HepG2 (cell line): ENCODE results near the gene HOXD1. TPM values are rescaled to one million over a fixed set of nuclear protein-coding genes. Genes with fewer than 3 reads are reported as not detected.
A peak's percentile ranks its signal among the peaks of the same experiment; 100 is the strongest.

ENCODE experiments used
- ARNT ChIP-seq: fragments of 450-650 bp; IDR thresholded peaks from 2 replicates; pipeline ENCODE4 v1.6.1; 2017
- BHLHE40 ChIP-seq: IDR thresholded peaks from 2 replicates; pipeline ENCODE4 v1.6.1; 2011; ENCODE audit warnings: low read length, improper control_type of control experiment
- CEBPB ChIP-seq: IDR thresholded peaks from 2 replicates; pipeline ENCODE4 v1.6.1; 2011; ENCODE audit warnings: low read depth, low read length, improper control_type of control experiment, borderline replicate concordance
- HNF4G ChIP-seq, 2 experiments: sonication (generic) in 1 of 2; formaldehyde crosslinking in 1 of 2; IDR thresholded peaks; 2 replicates each; pipeline versions ENCODE4 v1.4.0 to v1.6.1; 2011 to 2020; ENCODE audit warnings: borderline replicate concordance in 2 of 2, low read depth in 2 of 2, mild to moderate bottlenecking in 2 of 2, low read length in 1 of 2, missing genetic modification reagents in 1 of 2, moderate library complexity in 1 of 2
- ISL2 ChIP-seq: sonication (generic); formaldehyde crosslinking; IDR thresholded peaks from 2 replicates; pipeline ENCODE4 v1.5.0; 2020; ENCODE audit warnings: missing genetic modification reagents
- KAT8 ChIP-seq: IDR thresholded peaks from 2 replicates; pipeline ENCODE4 v1.6.1; 2016; ENCODE audit warnings: missing genetic modification reagents, missing compliant biosample characterization
- KDM6A ChIP-seq: IDR thresholded peaks from 2 replicates; pipeline ENCODE4 v1.6.1; 2016; ENCODE audit warnings: low read depth
- MNT ChIP-seq: fragments of 450-650 bp; IDR thresholded peaks from 2 replicates; pipeline ENCODE4 v1.6.1; 2016
- MTERF4 ChIP-seq: sonication (generic); formaldehyde crosslinking; IDR thresholded peaks from 2 replicates; pipeline ENCODE4 v1.8.0; 2023; ENCODE audit warnings: mild to moderate bottlenecking, missing genetic modification reagents
- NCOA1 ChIP-seq: sonication (generic); formaldehyde crosslinking; IDR thresholded peaks from 2 replicates; pipeline ENCODE4 v1.9.0; 2021; ENCODE audit warnings: missing genetic modification reagents
- NCOA2 ChIP-seq: sonication (generic); formaldehyde crosslinking; IDR thresholded peaks from 2 replicates; pipeline ENCODE4 v1.8.0; 2022; ENCODE audit warnings: inconsistent platforms
- PAWR ChIP-seq: sonication (generic); formaldehyde crosslinking; IDR thresholded peaks from 2 replicates; pipeline ENCODE4 v1.4.0; 2020; ENCODE audit warnings: missing genetic modification reagents, mild to moderate bottlenecking, borderline replicate concordance
- POGK ChIP-seq: sonication (generic); formaldehyde crosslinking; conservative IDR thresholded peaks from 2 replicates; pipeline ENCODE4 v1.8.0; 2022; ENCODE audit warnings: mild to moderate bottlenecking, moderate library complexity, missing genetic modification reagents
- PREB ChIP-seq: sonication (generic); formaldehyde crosslinking; IDR thresholded peaks from 2 replicates; pipeline ENCODE4 v1.4.0; 2020; ENCODE audit warnings: missing genetic modification reagents
- RAD21 ChIP-seq: fragments of 450-650 bp; formaldehyde crosslinking; IDR thresholded peaks from 2 replicates; pipeline ENCODE4 v1.5.0; 2020; ENCODE audit warnings: mild to moderate bottlenecking
- SPEN ChIP-seq: sonication (generic); formaldehyde crosslinking; IDR thresholded peaks from 2 replicates; pipeline ENCODE4 v1.5.1; 2020; ENCODE audit warnings: low read depth, mild to moderate bottlenecking, missing genetic modification reagents
- STAG1 ChIP-seq: sonication (generic); formaldehyde crosslinking; IDR thresholded peaks from 2 replicates; pipeline ENCODE4 v1.4.0; 2020; ENCODE audit warnings: missing genetic modification reagents
- TFDP1 ChIP-seq: IDR thresholded peaks from 2 replicates; pipeline ENCODE4 v1.6.1; 2016; ENCODE audit warnings: missing compliant biosample characterization, missing genetic modification reagents, borderline replicate concordance
- ZFP41 ChIP-seq: sonication (generic); formaldehyde crosslinking; IDR thresholded peaks from 2 replicates; pipeline ENCODE4 v1.4.0; 2020; ENCODE audit warnings: mild to moderate bottlenecking, missing genetic modification reagents, borderline replicate concordance
- ZNF143 ChIP-seq: sonication (generic); formaldehyde crosslinking; IDR thresholded peaks from 2 replicates; pipeline ENCODE4 v1.4.0; 2020; ENCODE audit warnings: missing genetic modification reagents
- ZNF496 ChIP-seq: sonication (generic); formaldehyde crosslinking; IDR thresholded peaks from 2 replicates; pipeline ENCODE4 v1.8.1; 2023; ENCODE audit warnings: mild to moderate bottlenecking, moderate library complexity, missing genetic modification reagents; ENCODE audit not compliant: insufficient replicate concordance
- ZNF589 ChIP-seq: sonication (generic); formaldehyde crosslinking; conservative IDR thresholded peaks from 2 replicates; pipeline ENCODE4 v1.8.0; 2022; ENCODE audit warnings: mild to moderate bottlenecking, moderate library complexity, missing genetic modification reagents
- ZNF660 ChIP-seq: sonication (generic); formaldehyde crosslinking; IDR thresholded peaks from 2 replicates; pipeline ENCODE4 v1.5.1; 2020; ENCODE audit warnings: mild to moderate bottlenecking, low read depth, missing genetic modification reagents, borderline replicate concordance
- ZNF878 ChIP-seq: sonication (generic); formaldehyde crosslinking; IDR thresholded peaks from 2 replicates; pipeline ENCODE4 v1.8.1; 2023; ENCODE audit warnings: mild to moderate bottlenecking, missing genetic modification reagents, moderate library complexity
- polyA plus RNA-seq, 8 experiments: library from polyadenylated mRNA; depleted of rRNA in 3 of 8; stranded (reverse) in 7 of 8; unstranded in 1 of 8; fragments of >200 nt; fragmentation: Illumina TruSeq in 4 of 8; extraction: Trizol in 4 of 8; gene quantifications; 2 replicates each; pipeline versions ENCODE4 v1.2.1 to v1.2.3, GENCODE V29; 2011 to 2016; ENCODE audit warnings: low read depth in 4 of 8, missing spikeins in 1 of 8, mixed read lengths in 1 of 8; ENCODE audit not compliant: insufficient read depth in 1 of 8
- total RNA-seq, 5 experiments: library from RNA; depleted of rRNA; stranded (reverse); fragments of >200 nt; fragmentation: Illumina TruSeq; extraction: Trizol; gene quantifications; 2 replicates each; pipeline ENCODE4 v1.2.3, GENCODE V29; 2016; ENCODE audit warnings: low read depth in 1 of 5

HOXD1 gene
- total and polyA plus RNA-seq, 2 of the 13 experiments (the other 11 are each of a cell fraction or from before 2014, with no cell fraction given) = 10.0 to 22.3 TPM

GRCh38 chr2:176187899-176188773 is at the start of gene HOXD1 (continued):
- TF ChIP-seq MTERF4 (no peak), TFDP1 (CRISPR knock-in tag) (peak; percentile 65; the same call in 1 of the 2 replicates), SPEN (CRISPR knock-in tag) (no peak), PREB (CRISPR knock-in tag) (no peak), NCOA2 (CRISPR knock-in tag) (peak; percentile 55; the same call in 1 of the 2 replicates), HNF4G (IDR thresholded peaks at IDR 0.05; ENCODE audit: borderline replicate concordance, low read depth, low read length) (no peak), HNF4G (CRISPR knock-in tag; IDR thresholded peaks at IDR 0.05; ENCODE audit: borderline replicate concordance, low read depth) (no peak), POGK (CRISPR knock-in tag) (peak; percentile 86), KDM6A (no peak), ISL2 (CRISPR knock-in tag) (no peak), CEBPB (no peak), BHLHE40 (no peak), PAWR (CRISPR knock-in tag) (no peak), ARNT (no peak), NCOA1 (CRISPR knock-in tag) (no peak), KAT8 (CRISPR knock-in tag) (no peak; the same call in 1 of the 2 replicates), STAG1 (CRISPR knock-in tag) (no peak), ZNF589 (CRISPR knock-in tag) (no peak), ZNF143 (no peak), ZNF660 (CRISPR knock-in tag) (no peak), ZFP41 (CRISPR knock-in tag) (no peak), ZNF496 (CRISPR knock-in tag) (no peak), ZNF878 (CRISPR knock-in tag) (peak; percentile 59; the same call in 1 of the 2 replicates), RAD21 (peak; percentile 34; the same call in 1 of the 2 replicates), MNT (no peak)
